C4-2B (cell line): ENCODE measurements around the gene PGAP2.

Experiments used
- H3K27ac ChIP-seq: fragments of 450-650 bp; 2 replicates; pipeline ENCODE4 v1.5.1; 2017
- CTCF ChIP-seq: fragments of 450-650 bp; conservative IDR thresholded peaks from 2 replicates; pipeline ENCODE4 v1.5.1; 2017; ENCODE audit warnings: mild to moderate bottlenecking
- ZFX ChIP-seq: fragments of 450-650 bp; IDR thresholded peaks from 2 replicates; pipeline ENCODE4 v1.6.1; 2017

Gene PGAP2

DNA sequence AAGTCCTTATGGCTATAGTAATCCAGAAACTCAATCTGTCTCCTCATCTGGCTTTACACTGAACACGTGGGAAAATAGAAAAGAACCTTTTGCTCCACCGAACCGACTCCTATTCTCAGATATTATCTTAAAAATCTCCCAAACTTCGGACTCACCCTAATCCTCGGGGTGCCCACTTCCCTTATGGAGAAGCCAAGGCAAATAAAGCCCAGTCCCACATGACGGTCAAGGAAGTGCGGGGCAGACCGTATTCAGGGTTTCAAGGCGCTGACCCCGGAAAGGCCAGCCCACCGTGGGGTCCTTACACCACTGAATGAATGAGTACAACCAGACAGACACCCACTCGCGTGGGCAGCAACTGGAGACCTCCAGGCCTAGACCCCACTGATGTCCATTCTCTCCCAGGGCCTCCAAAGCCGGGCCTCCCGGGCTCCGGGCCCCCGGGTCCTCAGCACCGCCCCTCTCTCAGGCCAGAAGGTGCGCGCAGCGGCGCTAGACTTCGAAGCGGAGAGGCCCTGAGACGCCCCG lies 11.5 kb upstream of the PGAP2 start:
- no peak for TF ChIP-seq CTCF
- TF ChIP-seq ZFX: no peak
- peak overlapping the region; percentile 93 for H3K27ac ChIP-seq

DNA sequence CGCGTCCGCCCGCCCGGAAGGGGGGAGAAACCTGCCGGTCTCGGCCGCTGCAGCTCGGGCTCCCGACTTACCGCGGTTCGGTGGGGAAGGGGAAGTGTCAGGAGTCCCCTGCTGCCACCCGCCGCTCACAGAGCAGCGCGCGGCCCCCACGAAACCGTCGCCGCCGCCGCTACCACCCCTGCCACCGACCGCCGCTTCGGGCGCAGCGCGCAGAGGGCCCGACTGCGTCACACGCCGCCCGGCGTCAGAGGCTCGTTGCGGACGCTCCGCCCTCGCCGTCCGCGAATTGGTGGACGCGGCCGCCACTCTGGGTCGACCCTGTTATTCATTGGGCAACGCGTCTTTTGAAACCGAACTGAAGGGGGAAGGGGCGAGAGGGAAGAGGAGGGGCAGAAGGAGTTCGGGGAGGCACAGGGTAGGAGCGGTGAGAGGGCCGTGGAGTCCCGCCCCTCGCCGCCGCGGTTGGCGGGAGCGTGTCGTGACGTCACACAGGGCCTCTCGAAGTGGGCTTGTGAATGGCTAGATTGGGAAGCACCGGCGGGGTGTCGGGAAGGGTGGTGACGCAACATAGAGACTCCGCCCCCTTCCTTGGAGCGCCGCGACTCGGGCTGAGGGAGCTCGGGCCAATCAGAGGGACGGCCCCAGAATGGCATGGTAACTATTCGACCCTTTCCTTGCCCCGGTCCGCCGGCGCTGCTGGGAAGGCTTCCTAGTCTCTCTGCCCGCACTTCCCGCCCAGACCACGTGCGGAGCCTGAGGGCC lies 10.8 kb upstream of the PGAP2 start, which contains the start of gene NUP98:
NUP98 (minus strand) TSS at position 226 of the 762 bp plus-strand sequence. CDS start 15,437 bp downstream, outside the sequence.
- no peak for TF ChIP-seq CTCF
- TF ChIP-seq ZFX: peak; percentile 89
- H3K27ac ChIP-seq: peak within 1 kb of the TSS; percentile 93

DNA sequence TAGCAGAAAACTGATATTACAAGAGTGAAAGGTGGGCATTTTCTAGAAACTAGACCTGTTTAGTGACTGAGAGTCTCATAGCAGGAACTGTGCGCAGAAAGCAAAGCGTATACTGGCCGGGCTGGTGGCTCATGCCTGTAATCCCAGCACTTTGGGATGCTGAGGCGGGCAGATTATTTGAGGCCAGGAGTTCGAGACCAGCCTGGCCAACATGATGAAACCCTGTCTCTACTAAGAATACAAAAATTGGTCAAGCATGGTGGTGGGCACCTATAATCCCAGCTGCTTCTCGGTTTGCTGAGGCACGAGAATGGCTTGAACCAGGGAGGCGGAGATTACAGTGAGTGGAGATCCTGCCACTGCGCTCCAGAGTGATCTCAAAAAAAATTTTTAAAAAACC lies 9.2 kb upstream of the PGAP2 start:
- no peak overlapping the region; the same call in 1 of the 2 replicates for H3K27ac ChIP-seq
- TF ChIP-seq CTCF: no peak
- no peak for TF ChIP-seq ZFX

DNA sequence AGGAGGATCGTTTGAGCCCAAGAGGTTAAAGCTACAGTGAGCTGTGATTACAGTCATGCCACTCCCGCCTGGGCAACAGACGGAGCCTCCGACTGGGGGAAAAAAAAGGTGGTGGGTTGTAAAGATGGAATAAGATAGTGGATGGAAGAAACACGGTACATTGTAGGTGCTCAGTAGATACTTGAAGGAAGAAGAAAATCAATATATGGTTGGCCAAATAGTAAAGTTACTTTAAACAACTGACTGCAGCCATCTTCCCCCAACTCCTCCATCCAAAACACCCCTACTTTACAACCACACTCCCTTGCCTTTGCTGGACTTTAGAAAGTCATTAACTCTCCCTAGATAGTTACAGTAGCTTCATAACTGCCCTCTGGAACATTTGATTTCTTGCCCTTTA lies 8.5 kb upstream of the PGAP2 start:
- no peak overlapping the region for H3K27ac ChIP-seq
- no peak for TF ChIP-seq CTCF
- TF ChIP-seq ZFX: no peak

- no peak for TF ChIP-seq ZFX
- no peak for TF ChIP-seq CTCF
- H3K27ac ChIP-seq: no peak overlapping the region
These were observed 6.2 kb upstream of the PGAP2 start for GRCh38 chr11:3802011-3802790.

- no peak overlapping the region for H3K27ac ChIP-seq
- no peak for TF ChIP-seq CTCF
- TF ChIP-seq ZFX: no peak
These were observed 4.4 kb upstream of the PGAP2 start for GRCh38 chr11:3803726-3804495.
